Epithelial cell of proximal tubule (primary cell): ENCODE data around the gene AKNAD1. TPM values are rescaled to one million over a fixed set of nuclear protein-coding genes. Genes with fewer than 3 reads are reported as not detected.
A peak's percentile ranks its signal among the peaks of the same experiment; 100 is the strongest.

ENCODE experiments used
- DNase-seq: peaks from one replicate; pipeline ENCODE4 v3.0.0-alpha.2; 2011; ENCODE audit warnings: low read depth
- H3K4me3 ChIP-seq: 2 replicates; pipeline ENCODE4 v1.5.1; 2011; ENCODE audit warnings: low read depth, mild to moderate bottlenecking, low read length
- CTCF ChIP-seq: conservative IDR thresholded peaks from 2 replicates; pipeline ENCODE4 v1.5.1; 2012; ENCODE audit warnings: low read depth, mild to moderate bottlenecking, low read length
- total RNA-seq: library from RNA; depleted of rRNA; stranded (reverse); fragments of >200 nt; gene quantifications from 2 replicates; pipeline ENCODE4 v1.2.3, GENCODE V29; 2015

AKNAD1 gene, protein sequence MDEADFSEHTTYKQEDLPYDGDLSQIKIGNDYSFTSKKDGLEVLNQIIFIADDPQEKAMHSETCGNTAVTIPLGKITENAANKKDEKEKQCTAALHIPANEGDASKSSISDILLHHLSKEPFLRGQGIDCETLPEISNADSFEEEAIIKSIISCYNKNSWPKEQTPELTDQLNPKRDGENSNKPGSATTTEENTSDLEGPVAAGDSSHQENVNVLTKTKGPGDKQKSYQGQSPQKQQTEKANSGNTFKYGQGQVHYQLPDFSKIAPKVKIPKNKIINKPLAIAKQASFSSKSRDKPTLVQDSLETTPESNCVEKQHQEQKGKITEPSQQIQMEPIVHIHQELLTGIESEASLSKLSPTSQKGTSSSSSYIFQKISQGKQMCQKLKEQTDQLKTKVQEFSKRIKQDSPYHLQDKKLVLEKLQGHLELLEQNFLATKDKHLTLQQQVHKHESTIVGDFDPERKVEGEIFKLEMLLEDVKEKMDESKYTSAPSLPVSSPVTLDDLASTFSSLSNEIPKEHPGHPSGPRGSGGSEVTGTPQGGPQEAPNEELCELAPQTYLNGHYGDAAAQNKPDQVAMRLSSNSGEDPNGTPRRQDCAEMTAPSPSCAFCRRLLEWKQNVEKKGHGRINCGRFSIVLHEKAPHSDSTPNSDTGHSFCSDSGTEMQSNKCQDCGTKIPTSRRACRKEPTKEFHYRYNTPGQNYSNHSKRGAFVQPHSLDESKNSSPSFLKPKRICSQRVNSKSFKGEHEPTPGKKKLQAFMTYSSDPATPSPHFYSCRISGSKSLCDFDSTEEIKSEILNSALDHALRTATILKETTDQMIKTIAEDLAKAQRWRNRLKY
- not detected in 2 replicates for total RNA-seq

DNA sequence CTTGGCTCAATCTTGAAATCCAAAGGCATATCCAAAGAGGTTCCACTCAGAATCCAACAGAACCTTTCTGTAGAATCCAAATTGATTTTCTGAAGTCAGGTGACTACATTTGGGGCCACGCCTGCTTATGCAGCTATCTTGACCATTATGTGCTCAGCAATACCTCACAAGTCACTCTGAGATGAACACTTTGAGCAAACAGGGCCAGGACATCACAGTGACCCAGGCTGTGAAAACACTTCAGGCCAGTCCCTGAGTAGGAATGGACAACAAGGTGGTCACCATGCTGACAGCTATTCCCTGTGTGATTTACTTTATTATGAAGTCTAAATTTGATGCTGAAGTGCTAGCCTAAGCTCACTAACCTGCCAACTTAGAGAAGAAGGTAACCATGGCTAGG is at the start of gene AKNAD1:
AKNAD1 (minus strand) TSS at position 101 of the 400 bp plus-strand sequence. CDS start 4,430 bp downstream, outside the sequence.
- DNase-seq, result no peak
- no peak for TF ChIP-seq CTCF
- no peak within 1 kb of the TSS for H3K4me3 ChIP-seq

GRCh38 chr1:108901106-108901505 is 44.2 kb upstream of the AKNAD1 start:
- no peak overlapping the region for H3K4me3 ChIP-seq
- no peak for TF ChIP-seq CTCF
- no peak for DNase-seq

GRCh38 chr1:108897865-108898720 is 41.2 kb upstream of the AKNAD1 start:
- peak; percentile 74 for TF ChIP-seq CTCF
- DNase-seq, result no peak
- no peak overlapping the region for H3K4me3 ChIP-seq

DNA sequence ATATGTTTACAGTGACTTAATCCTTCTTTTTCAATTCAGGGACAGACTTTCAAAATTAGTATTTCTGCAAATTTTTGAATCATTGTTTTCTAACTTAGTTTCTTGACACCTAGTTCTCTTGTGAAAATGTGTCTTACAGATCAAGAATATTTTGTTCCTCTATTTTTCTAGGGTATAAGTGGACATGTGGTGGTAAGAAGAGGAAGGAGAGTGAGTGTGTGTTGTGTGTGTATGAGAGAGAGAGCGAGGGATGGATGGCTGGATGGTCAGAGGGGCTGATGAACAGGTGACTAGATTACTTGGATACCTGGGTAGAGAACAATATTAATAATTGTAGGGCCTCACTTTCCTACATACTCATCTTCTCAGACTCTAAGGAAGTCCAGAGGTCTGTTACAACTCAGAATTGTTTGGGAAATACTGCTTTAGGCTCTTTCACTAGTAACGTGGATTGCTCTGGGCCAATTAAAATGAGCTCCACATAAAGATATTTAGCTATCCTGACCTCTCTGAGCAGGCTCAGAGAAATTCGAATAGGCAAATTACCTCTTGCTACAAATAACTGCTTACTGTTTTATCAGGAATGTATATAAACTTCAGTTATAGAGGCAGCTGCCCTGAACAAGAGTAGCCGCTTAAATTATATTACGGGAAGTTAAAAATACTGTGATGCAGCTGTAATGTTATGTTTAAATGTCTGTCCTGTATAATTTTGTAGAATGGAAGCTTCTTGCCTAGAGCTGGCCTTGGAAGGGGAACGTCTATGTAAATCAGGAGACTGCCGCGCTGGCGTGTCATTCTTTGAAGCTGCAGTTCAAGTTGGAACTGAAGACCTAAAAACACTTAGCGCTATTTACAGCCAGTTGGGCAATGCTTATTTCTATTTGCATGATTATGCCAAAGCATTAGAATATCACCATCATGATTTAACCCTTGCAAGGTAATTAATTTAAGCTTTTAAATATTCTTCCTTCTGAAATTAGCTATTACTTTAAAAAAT is 39.6 kb upstream of the AKNAD1 start:
- TF ChIP-seq CTCF, result no peak
- H3K4me3 ChIP-seq, result no peak overlapping the region

DNA sequence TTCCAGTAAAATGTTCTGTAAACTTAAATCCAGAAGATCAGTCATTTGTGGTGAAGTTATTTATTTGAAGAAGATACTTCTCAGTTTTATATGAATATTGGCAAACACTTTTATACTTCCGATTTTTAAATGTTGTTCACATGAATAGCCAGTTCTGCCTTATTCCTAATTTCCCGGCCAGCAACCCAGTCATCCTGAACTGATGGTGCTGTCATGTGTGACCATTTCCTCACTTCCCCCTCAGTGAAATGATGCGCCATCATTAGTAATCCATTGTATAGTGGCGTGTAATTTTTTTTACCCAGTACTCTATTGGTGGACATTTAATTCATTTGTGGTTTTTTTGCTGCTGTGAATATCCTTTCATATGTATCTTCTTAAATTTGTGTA is 36.2 kb upstream of the AKNAD1 start:
- H3K4me3 ChIP-seq, result peak overlapping the region; percentile 23
- no peak for TF ChIP-seq CTCF
- DNase-seq, result no peak

More for the DNA sequence above, 39.6 kb upstream of the AKNAD1 start:
- no peak for DNase-seq
